GM12891 (cell line): ENCODE measurements around the gene DYNC1I1.

Experiments used
- POLR2A ChIP-seq: IDR thresholded peaks from 2 replicates; pipeline ENCODE4 v1.6.1; 2011; ENCODE audit warnings: low read depth, low read length, control low read depth
- POLR2AphosphoS5 ChIP-seq: IDR thresholded peaks from 2 replicates; pipeline ENCODE4 v1.6.1; 2011; ENCODE audit warnings: low read depth, low read length, control low read depth
- TAF1 ChIP-seq: IDR thresholded peaks from 2 replicates; pipeline ENCODE4 v1.6.1; 2011; ENCODE audit warnings: low read depth, low read length, control low read depth

GRCh38 chr7:95772298-95772770 lies at the start of gene DYNC1I1:
- no peak for TF ChIP-seq POLR2A
- TF ChIP-seq POLR2AphosphoS5 = no peak
- TF ChIP-seq TAF1 = no peak
